Measurements from ENCODE around the gene MACROD2. TPM values are rescaled to one million over a fixed set of nuclear protein-coding genes. Genes with fewer than 3 reads are reported as not detected.

MACROD2 gene
- total and polyA plus RNA-seq, 4 donors = 0.66 to 10.5 (median 3.3) TPM

- Histone ChIP-seq H3K36me3 (ENCODE audit: control insufficient read depth in 4 of 4, insufficient read depth in 3 of 4, low read depth in 1 of 4, low read length in 3 of 4) (no peaks in the 10 kb centered on the region), H3K27me3 (ENCODE audit: control insufficient read depth in 4 of 4, insufficient read depth in 4 of 4, low read length in 3 of 4) (no peaks in the 10 kb centered on the region), H3K27ac (ENCODE audit: low read depth in 1 of 2, low read length in 2 of 2) (no peak overlapping the region), H3K9ac (ENCODE audit: low read depth in 1 of 2, low read length in 2 of 2) (no peak overlapping the region), H3K9me3 (ENCODE audit: control insufficient read depth in 4 of 4, low read length in 3 of 4) (no peaks in the 10 kb centered on the region), H3K4me3 (ENCODE audit: low read depth in 1 of 3, low read length in 3 of 3) (no peak overlapping the region), H3K4me1 (ENCODE audit: control insufficient read depth in 4 of 4, insufficient read depth in 4 of 4, low read length in 3 of 4) (no peaks in the 10 kb centered on the region)
- 76% methylated on average over 1 of the region's 1 CpG for WGBS
- no peak for DNase-seq (ENCODE audit: low spot score)
- TF ChIP-seq REST (IDR thresholded peaks at IDR 0.05) (no peak), HNF4A (conservative IDR thresholded peaks at IDR 0.05) (no peak)
Measured at GRCh38 chr20:14947536-14947935, 952.2 kb downstream of the MACROD2 start.

- Histone ChIP-seq H3K27ac (ENCODE audit: low read depth in 1 of 2, low read length in 2 of 2) (no peak overlapping the region), H3K36me3 (ENCODE audit: control insufficient read depth in 4 of 4, insufficient read depth in 3 of 4, low read depth in 1 of 4, low read length in 3 of 4) (no peaks in the 10 kb centered on the region), H3K4me1 (ENCODE audit: control insufficient read depth in 4 of 4, insufficient read depth in 4 of 4, low read length in 3 of 4) (no peaks in the 10 kb centered on the region), H3K27me3 (ENCODE audit: control insufficient read depth in 4 of 4, insufficient read depth in 4 of 4, low read length in 3 of 4) (no peaks in the 10 kb centered on the region), H3K9me3 (ENCODE audit: control insufficient read depth in 4 of 4, low read length in 3 of 4) (no peaks in the 10 kb centered on the region), H3K9ac (ENCODE audit: low read depth in 1 of 2, low read length in 2 of 2) (no peak overlapping the region), H3K4me3 (ENCODE audit: low read depth in 1 of 3, low read length in 3 of 3) (no peak overlapping the region)
- TF ChIP-seq FOXA1 (IDR thresholded peaks at IDR 0.05) (no peak), ATF3 (IDR thresholded peaks at IDR 0.05) (no peak), FOXA2 (IDR thresholded peaks at IDR 0.05) (no peak), HNF4G (IDR thresholded peaks at IDR 0.05) (no peak), GABPA (IDR thresholded peaks at IDR 0.05 in 1 of 2, conservative IDR thresholded peaks at IDR 0.05 in 1 of 2) (no peak)
- DNase-seq (ENCODE audit: low spot score) = no peak
- WGBS = 73% methylated on average over 1 of the region's 1 CpG
Measured at GRCh38 chr20:14947946-14948345, 952.6 kb downstream of the MACROD2 start.

- 81% methylated on average over 3 of the region's 3 CpGs for WGBS
- no peaks in the 10 kb centered on the region for H3K4me1 ChIP-seq (ENCODE audit: control insufficient read depth in 4 of 4, insufficient read depth in 4 of 4, low read length in 3 of 4)
- no peaks in the 10 kb centered on the region for H3K9me3 ChIP-seq (ENCODE audit: control insufficient read depth in 4 of 4, low read length in 3 of 4)
- TF ChIP-seq CTCF (IDR thresholded peaks at IDR 0.05; ENCODE audit: low read depth, low read length, missing input control) (peak; percentile 21), JUND (IDR thresholded peaks at IDR 0.05) (no peak), FOXA1 (IDR thresholded peaks at IDR 0.05) (no peak), RAD21 (IDR thresholded peaks at IDR 0.05) (peak; percentile 23 to 79), REST (IDR thresholded peaks at IDR 0.05) (no peak), HNF4G (IDR thresholded peaks at IDR 0.05) (no peak), RXRA (IDR thresholded peaks at IDR 0.05) (no peak), MAX (IDR thresholded peaks at IDR 0.05) (no peak), HNF4A (conservative IDR thresholded peaks at IDR 0.05) (no peak), ZBTB33 (IDR thresholded peaks at IDR 0.05) (no peak)
- H3K36me3 ChIP-seq (ENCODE audit: control insufficient read depth in 4 of 4, insufficient read depth in 3 of 4, low read depth in 1 of 4, low read length in 3 of 4) = no peaks in the 10 kb centered on the region
- no peak overlapping the region for H3K27ac ChIP-seq (ENCODE audit: low read depth in 1 of 2, low read length in 2 of 2)
- H3K27me3 ChIP-seq (ENCODE audit: control insufficient read depth in 4 of 4, insufficient read depth in 4 of 4, low read length in 3 of 4) = no peaks in the 10 kb centered on the region
- no peak for DNase-seq (ENCODE audit: low spot score)
- H3K9ac ChIP-seq (ENCODE audit: low read depth in 1 of 2, low read length in 2 of 2) = no peak overlapping the region
- no peak overlapping the region for H3K4me3 ChIP-seq (ENCODE audit: low read depth in 1 of 3, low read length in 3 of 3)
Measured at GRCh38 chr20:14948416-14948815, 953.1 kb downstream of the MACROD2 start.

Measured in liver (tissue), 9 donors.